Measurements from ENCODE around the gene CRYGA. TPM values are rescaled to one million over a fixed set of nuclear protein-coding genes. Genes with fewer than 3 reads are reported as not detected.

The CRYGA gene
- total and polyA plus RNA-seq, 10 donors = not detected

GRCh38 chr2:208136716-208137094 lies 26.7 kb downstream of the CRYGA start:
- H3K9me3 ChIP-seq = peaks cover 0 to 10% (median 3%) of the 10 kb centered on the region in 8 donors
- WGBS, 5 donors = 83 to 95% (median 94%) methylated on average over 2 of the region's 2 CpGs
- TF ChIP-seq POLR2AphosphoS5 (IDR thresholded peaks at IDR 0.05) = no peak
- no peak for TF ChIP-seq CTCF (IDR thresholded peaks at IDR 0.05 in 8 of 11, conservative IDR thresholded peaks at IDR 0.05 in 3 of 11)
- no peak for TF ChIP-seq POLR2A (IDR thresholded peaks at IDR 0.05)
- no peaks in the 10 kb centered on the region for H3K27me3 ChIP-seq (replicated peaks in 1 of 7)
- intact Hi-C loops (cut with DNase I; ENCODE audit: low total_unique reads) = no loop called here
- DNase-seq = no peak
- H3K36me3 ChIP-seq = no peaks in the 10 kb centered on the region
- no peak overlapping the region for H3K27ac ChIP-seq
- peaks cover 0 to 7% (median 0%) of the 10 kb centered on the region in 6 donors for H3K4me1 ChIP-seq
- H3K4me3 ChIP-seq = no peak overlapping the region

- DNase-seq = no peak
- no peak for TF ChIP-seq CTCF (IDR thresholded peaks at IDR 0.05 in 8 of 11, conservative IDR thresholded peaks at IDR 0.05 in 3 of 11)
- TF ChIP-seq POLR2A (IDR thresholded peaks at IDR 0.05) = no peak
- TF ChIP-seq POLR2AphosphoS5 (IDR thresholded peaks at IDR 0.05) = no peak
- H3K36me3 ChIP-seq = no peaks in the 10 kb centered on the region
- H3K4me1 ChIP-seq = peaks cover 0 to 7% (median 0%) of the 10 kb centered on the region in 6 donors
- H3K27me3 ChIP-seq (replicated peaks in 1 of 7) = no peaks in the 10 kb centered on the region
- no peak overlapping the region for H3K27ac ChIP-seq
- 87 to 94% (median 90%) methylated on average over 11 of the region's 11 CpGs for WGBS, 5 donors
- peaks cover 0 to 10% (median 3%) of the 10 kb centered on the region in 8 donors for H3K9me3 ChIP-seq
- intact Hi-C loops (cut with DNase I; ENCODE audit: low total_unique reads) = no loop called here
- no peak overlapping the region for H3K4me3 ChIP-seq
These were observed 27.3 kb downstream of the CRYGA start for GRCh38 chr2:208135794-208136715.

GRCh38 chr2:208134928-208135586 lies 28.3 kb downstream of the CRYGA start:
- no peak for DNase-seq
- no peaks in the 10 kb centered on the region for H3K36me3 ChIP-seq
- 27 to 41% (median 29%) methylated on average over 7 to 8 of the region's 8 CpGs for WGBS, 5 donors
- intact Hi-C loops (cut with DNase I; ENCODE audit: low total_unique reads) = no loop called here
- no peak for TF ChIP-seq CTCF (IDR thresholded peaks at IDR 0.05 in 8 of 11, conservative IDR thresholded peaks at IDR 0.05 in 3 of 11)
- TF ChIP-seq POLR2A (IDR thresholded peaks at IDR 0.05) = no peak
- TF ChIP-seq POLR2AphosphoS5 (IDR thresholded peaks at IDR 0.05) = no peak
- H3K4me3 ChIP-seq = no peak overlapping the region
- H3K9me3 ChIP-seq = peaks cover 0 to 10% (median 3%) of the 10 kb centered on the region in 8 donors
- no peak overlapping the region for H3K27ac ChIP-seq
- H3K4me1 ChIP-seq = peaks cover 0 to 7% (median 0%) of the 10 kb centered on the region in 6 donors
- no peaks in the 10 kb centered on the region for H3K27me3 ChIP-seq (replicated peaks in 1 of 7)

GRCh38 chr2:208130712-208131110 lies 32.7 kb downstream of the CRYGA start:
- H3K27ac ChIP-seq = no peak overlapping the region
- 86 to 96% (median 93%) methylated on average over 6 of the region's 6 CpGs for WGBS, 5 donors

More at GRCh38 chr2:208130712-208131110, 32.7 kb downstream of the CRYGA start:
- Histone ChIP-seq H3K4me3 (no peak overlapping the region), H3K4me1 (peaks cover 0 to 7% (median 0%) of the 10 kb centered on the region in 6 donors), H3K9me3 (peaks cover 0 to 4% (median 0%) of the 10 kb centered on the region in 8 donors), H3K27me3 (replicated peaks in 1 of 7) (peaks cover 0 to 11% (median 0%) of the 10 kb centered on the region in 7 donors), H3K36me3 (no peaks in the 10 kb centered on the region)
- intact Hi-C loops (cut with DNase I; ENCODE audit: low total_unique reads) = no loop called here
- DNase-seq = no peak
- no peak for TF ChIP-seq POLR2A (IDR thresholded peaks at IDR 0.05)
- TF ChIP-seq POLR2AphosphoS5 (IDR thresholded peaks at IDR 0.05) = no peak
- TF ChIP-seq CTCF (IDR thresholded peaks at IDR 0.05 in 8 of 11, conservative IDR thresholded peaks at IDR 0.05 in 3 of 11) = no peak

Data from spleen (tissue), 11 donors.